Measurements from ENCODE around the gene C18orf63.
"Not testable (repeated sequence)": the region's sequence is repeated elsewhere in the genome, so short reads cannot be mapped to it uniquely, and the experiment has no call there.

The C18orf63 gene

GRCh38 chr18:74292541-74292858 is 23.1 kb upstream of the C18orf63 start:
- no peak for DNase-seq (ENCODE audit: low read depth)
- peak overlapping the region; percentile 55 for H3K4me3 ChIP-seq (ENCODE audit: low read depth, low read length)
- no peak for TF ChIP-seq MYC (IDR thresholded peaks at IDR 0.05; ENCODE audit: low read depth, low read length)
- TF ChIP-seq CTCF (IDR thresholded peaks at IDR 0.05; ENCODE audit: low read depth, low read length): no peak
- no peak for TF ChIP-seq POLR2A (IDR thresholded peaks at IDR 0.05; ENCODE audit: extremely low read depth, insufficient read length)
- TF ChIP-seq, protein P1, sequence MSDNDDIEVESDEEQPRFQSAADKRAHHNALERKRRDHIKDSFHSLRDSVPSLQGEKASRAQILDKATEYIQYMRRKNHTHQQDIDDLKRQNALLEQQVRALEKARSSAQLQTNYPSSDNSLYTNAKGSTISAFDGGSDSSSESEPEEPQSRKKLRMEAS (IDR thresholded peaks at IDR 0.05; ENCODE audit: low read depth, low read length): no peak

- not testable (repeated sequence) for DNase-seq (ENCODE audit: low read depth)
Measured at GRCh38 chr18:74292982-74293381, 22.7 kb upstream of the C18orf63 start.

GRCh38 chr18:74294526-74294925 is 21.1 kb upstream of the C18orf63 start:
- H3K4me3 ChIP-seq (ENCODE audit: low read depth, low read length): no peak overlapping the region
- TF ChIP-seq CTCF (IDR thresholded peaks at IDR 0.05; ENCODE audit: low read depth, low read length): no peak
- TF ChIP-seq, protein P1 (IDR thresholded peaks at IDR 0.05; ENCODE audit: low read depth, low read length): no peak
- TF ChIP-seq MYC (IDR thresholded peaks at IDR 0.05; ENCODE audit: low read depth, low read length): no peak
- TF ChIP-seq POLR2A (IDR thresholded peaks at IDR 0.05; ENCODE audit: extremely low read depth, insufficient read length): no peak

More at GRCh38 chr18:74292982-74293381, 22.7 kb upstream of the C18orf63 start:
- H3K4me3 ChIP-seq (ENCODE audit: low read depth, low read length): not testable (repeated sequence)

DNA sequence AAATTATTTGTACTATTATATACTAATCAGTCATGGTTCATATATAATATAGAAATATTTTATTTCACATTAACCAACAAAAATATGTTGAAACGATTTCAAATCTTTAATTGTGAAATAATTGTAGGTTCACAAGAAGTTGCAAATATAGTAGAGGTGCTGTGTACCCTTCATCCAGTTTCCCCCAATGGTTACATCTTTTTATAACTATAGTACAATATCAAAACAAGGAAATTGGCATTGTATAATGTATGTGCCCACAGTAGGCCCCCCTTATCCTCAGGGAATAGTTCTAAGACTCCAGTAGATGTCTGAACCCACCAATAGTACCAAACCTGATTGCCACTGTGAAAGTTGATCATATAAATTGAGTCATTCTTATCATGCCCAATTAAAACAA is 16.5 kb upstream of the C18orf63 start:
- no peak for DNase-seq (ENCODE audit: low read depth)
- TF ChIP-seq MYC (IDR thresholded peaks at IDR 0.05; ENCODE audit: low read depth, low read length): no peak
- TF ChIP-seq POLR2A (IDR thresholded peaks at IDR 0.05; ENCODE audit: extremely low read depth, insufficient read length): no peak
- TF ChIP-seq, protein P1 (IDR thresholded peaks at IDR 0.05; ENCODE audit: low read depth, low read length): no peak
- no peak for TF ChIP-seq CTCF (IDR thresholded peaks at IDR 0.05; ENCODE audit: low read depth, low read length)
- no peak overlapping the region for H3K4me3 ChIP-seq (ENCODE audit: low read depth, low read length)

More at GRCh38 chr18:74294526-74294925, 21.1 kb upstream of the C18orf63 start:
- no peak for DNase-seq (ENCODE audit: low read depth)

- H3K4me3 ChIP-seq (ENCODE audit: low read depth, low read length): no peak overlapping the region
- no peak for DNase-seq (ENCODE audit: low read depth)
Measured at GRCh38 chr18:74299746-74300145, 15.9 kb upstream of the C18orf63 start.

DNA sequence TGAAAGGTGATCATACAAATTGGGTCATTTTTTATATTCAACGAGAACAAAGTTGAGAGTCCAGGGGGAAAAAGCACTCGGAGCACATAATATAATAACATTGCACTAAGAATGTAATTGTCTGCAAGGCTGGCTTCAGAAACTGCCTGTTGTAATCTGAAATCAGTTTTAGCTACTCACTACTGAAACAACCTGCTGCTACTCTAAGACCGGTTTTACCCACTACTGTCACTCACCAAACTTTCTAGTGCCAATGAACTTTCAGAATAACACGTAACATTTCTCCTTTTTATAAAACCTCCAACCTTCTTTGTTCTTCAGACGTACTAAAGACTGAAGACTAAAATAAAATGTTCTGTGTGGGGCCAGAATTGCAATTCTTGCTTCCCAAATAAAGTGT is 12.3 kb upstream of the C18orf63 start:
- TF ChIP-seq, protein P1 (IDR thresholded peaks at IDR 0.05; ENCODE audit: low read depth, low read length): no peak
- TF ChIP-seq CTCF (IDR thresholded peaks at IDR 0.05; ENCODE audit: low read depth, low read length) (no peak), MYC (IDR thresholded peaks at IDR 0.05; ENCODE audit: low read depth, low read length) (no peak), POLR2A (IDR thresholded peaks at IDR 0.05; ENCODE audit: extremely low read depth, insufficient read length) (no peak)
- no peak for DNase-seq (ENCODE audit: low read depth)
- H3K4me3 ChIP-seq (ENCODE audit: low read depth, low read length): no peak overlapping the region

More at GRCh38 chr18:74299746-74300145, 15.9 kb upstream of the C18orf63 start:
- TF ChIP-seq, protein P1 (IDR thresholded peaks at IDR 0.05; ENCODE audit: low read depth, low read length): no peak
- TF ChIP-seq POLR2A (IDR thresholded peaks at IDR 0.05; ENCODE audit: extremely low read depth, insufficient read length) (no peak), CTCF (IDR thresholded peaks at IDR 0.05; ENCODE audit: low read depth, low read length) (no peak), MYC (IDR thresholded peaks at IDR 0.05; ENCODE audit: low read depth, low read length) (no peak)

Data from NB4 (cell line).